ENCODE data around the gene OPCML. TPM values are rescaled to one million over a fixed set of nuclear protein-coding genes. Genes with fewer than 3 reads are reported as not detected.

OPCML gene
- total and polyA plus RNA-seq, 2 experiments from 2014 or later: 1.2 to 4.4 TPM

DNA sequence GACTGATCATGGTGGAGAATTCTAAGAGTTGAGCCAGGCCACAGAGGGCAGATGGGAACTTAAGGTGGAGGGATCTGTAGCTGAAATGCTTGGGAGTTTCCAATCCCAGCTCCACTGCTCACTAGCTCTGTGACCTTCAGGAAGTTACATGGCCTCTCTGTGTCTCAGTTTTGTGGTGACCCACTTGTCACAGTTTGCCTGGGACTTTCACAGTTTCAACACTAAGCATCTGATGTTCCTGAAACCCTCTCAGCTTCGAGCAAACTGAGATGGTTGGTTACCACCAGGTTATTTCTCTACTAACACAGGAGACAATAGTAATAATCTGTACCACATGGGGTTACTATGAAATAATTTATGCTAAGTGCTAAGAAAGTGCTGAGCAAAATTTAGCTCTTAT lies 505.3 kb downstream of the OPCML start (continued):
- TF ChIP-seq, protein P1, sequence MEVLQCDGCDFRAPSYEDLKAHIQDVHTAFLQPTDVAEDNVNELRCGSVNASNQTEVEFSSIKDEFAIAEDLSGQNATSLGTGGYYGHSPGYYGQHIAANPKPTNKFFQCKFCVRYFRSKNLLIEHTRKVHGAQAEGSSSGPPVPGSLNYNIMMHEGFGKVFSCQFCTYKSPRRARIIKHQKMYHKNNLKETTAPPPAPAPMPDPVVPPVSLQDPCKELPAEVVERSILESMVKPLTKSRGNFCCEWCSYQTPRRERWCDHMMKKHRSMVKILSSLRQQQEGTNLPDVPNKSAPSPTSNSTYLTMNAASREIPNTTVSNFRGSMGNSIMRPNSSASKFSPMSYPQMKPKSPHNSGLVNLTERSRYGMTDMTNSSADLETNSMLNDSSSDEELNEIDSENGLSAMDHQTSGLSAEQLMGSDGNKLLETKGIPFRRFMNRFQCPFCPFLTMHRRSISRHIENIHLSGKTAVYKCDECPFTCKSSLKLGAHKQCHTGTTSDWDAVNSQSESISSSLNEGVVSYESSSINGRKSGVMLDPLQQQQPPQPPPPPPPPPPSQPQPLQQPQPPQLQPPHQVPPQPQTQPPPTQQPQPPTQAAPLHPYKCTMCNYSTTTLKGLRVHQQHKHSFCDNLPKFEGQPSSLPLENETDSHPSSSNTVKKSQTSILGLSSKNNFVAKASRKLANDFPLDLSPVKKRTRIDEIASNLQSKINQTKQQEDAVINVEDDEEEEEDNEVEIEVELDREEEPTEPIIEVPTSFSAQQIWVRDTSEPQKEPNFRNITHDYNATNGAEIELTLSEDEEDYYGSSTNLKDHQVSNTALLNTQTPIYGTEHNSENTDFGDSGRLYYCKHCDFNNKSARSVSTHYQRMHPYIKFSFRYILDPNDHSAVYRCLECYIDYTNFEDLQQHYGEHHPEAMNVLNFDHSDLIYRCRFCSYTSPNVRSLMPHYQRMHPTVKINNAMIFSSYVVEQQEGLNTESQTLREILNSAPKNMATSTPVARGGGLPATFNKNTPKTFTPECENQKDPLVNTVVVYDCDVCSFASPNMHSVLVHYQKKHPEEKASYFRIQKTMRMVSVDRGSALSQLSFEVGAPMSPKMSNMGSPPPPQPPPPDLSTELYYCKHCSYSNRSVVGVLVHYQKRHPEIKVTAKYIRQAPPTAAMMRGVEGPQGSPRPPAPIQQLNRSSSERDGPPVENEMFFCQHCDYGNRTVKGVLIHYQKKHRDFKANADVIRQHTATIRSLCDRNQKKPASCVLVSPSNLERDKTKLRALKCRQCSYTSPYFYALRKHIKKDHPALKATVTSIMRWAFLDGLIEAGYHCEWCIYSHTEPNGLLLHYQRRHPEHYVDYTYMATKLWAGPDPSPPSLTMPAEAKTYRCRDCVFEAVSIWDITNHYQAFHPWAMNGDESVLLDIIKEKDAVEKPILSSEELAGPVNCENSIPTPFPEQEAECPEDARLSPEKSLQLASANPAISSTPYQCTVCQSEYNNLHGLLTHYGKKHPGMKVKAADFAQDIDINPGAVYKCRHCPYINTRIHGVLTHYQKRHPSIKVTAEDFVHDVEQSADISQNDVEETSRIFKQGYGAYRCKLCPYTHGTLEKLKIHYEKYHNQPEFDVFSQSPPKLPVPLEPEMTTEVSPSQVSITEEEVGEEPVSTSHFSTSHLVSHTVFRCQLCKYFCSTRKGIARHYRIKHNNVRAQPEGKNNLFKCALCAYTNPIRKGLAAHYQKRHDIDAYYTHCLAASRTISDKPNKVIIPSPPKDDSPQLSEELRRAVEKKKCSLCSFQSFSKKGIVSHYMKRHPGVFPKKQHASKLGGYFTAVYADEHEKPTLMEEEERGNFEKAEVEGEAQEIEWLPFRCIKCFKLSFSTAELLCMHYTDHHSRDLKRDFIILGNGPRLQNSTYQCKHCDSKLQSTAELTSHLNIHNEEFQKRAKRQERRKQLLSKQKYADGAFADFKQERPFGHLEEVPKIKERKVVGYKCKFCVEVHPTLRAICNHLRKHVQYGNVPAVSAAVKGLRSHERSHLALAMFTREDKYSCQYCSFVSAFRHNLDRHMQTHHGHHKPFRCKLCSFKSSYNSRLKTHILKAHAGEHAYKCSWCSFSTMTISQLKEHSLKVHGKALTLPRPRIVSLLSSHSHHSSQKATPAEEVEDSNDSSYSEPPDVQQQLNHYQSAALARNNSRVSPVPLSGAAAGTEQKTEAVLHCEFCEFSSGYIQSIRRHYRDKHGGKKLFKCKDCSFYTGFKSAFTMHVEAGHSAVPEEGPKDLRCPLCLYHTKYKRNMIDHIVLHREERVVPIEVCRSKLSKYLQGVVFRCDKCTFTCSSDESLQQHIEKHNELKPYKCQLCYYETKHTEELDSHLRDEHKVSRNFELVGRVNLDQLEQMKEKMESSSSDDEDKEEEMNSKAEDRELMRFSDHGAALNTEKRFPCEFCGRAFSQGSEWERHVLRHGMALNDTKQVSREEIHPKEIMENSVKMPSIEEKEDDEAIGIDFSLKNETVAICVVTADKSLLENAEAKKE (CRISPR knock-in tag; IDR thresholded peaks at IDR 0.05): no peak
- TF ChIP-seq ETS1 (IDR thresholded peaks at IDR 0.05) (no peak), NANOG (IDR thresholded peaks at IDR 0.05; ENCODE audit: borderline replicate concordance) (no peak), STAT1 (IDR thresholded peaks at IDR 0.05; ENCODE audit: unreplicated experiment) (no peak)

GRCh38 chr11:133024301-133024700 lies 508.0 kb downstream of the OPCML start:
- Mint-ChIP-seq H3K36me3 (ENCODE audit: low read depth) (no peaks in the 10 kb centered on the region), H3K9me3 (no peaks in the 10 kb centered on the region), H3K27me3 (ENCODE audit: insufficient read depth, low read depth, poor library complexity) (no peaks in the 10 kb centered on the region), H3K27ac (no peak overlapping the region), H3K4me1 (peaks cover 11% of the 10 kb centered on the region), H3K4me3 (no peak overlapping the region)
- H3K4me3 ChIP-seq: no peak overlapping the region
- no peak for ATAC-seq
- H2AFZ ChIP-seq: no peak overlapping the region
- H3K27ac ChIP-seq (ENCODE audit: low read depth): no peak overlapping the region
- DNase-seq (ENCODE audit: low spot score): no peak
- H3F3A ChIP-seq (replicated peaks; ENCODE audit: low read depth): no peaks in the 10 kb centered on the region
- no peaks in the 10 kb centered on the region for H3K79me2 ChIP-seq (replicated peaks; ENCODE audit: insufficient read depth)
- H3K27me3 ChIP-seq (ENCODE audit: insufficient read depth): no peaks in the 10 kb centered on the region
- H3K4me1 ChIP-seq (ENCODE audit: insufficient read depth): no peaks in the 10 kb centered on the region
- H3K36me3 ChIP-seq (ENCODE audit: insufficient read depth): no peaks in the 10 kb centered on the region
- no peak overlapping the region for H3K4me2 ChIP-seq
- no peaks in the 10 kb centered on the region for H3K9me2 ChIP-seq (ENCODE audit: insufficient read depth)
- no peaks in the 10 kb centered on the region for H4K20me1 ChIP-seq (replicated peaks; ENCODE audit: insufficient read depth)
- TF ChIP-seq JUNB (IDR thresholded peaks at IDR 0.05; ENCODE audit: unreplicated experiment) (no peak), EZH2phosphoT487 (IDR thresholded peaks at IDR 0.05; ENCODE audit: unreplicated experiment) (no peak), ZNF331 (CRISPR knock-in tag; IDR thresholded peaks at IDR 0.05; ENCODE audit: low read depth) (no peak), EZH2 (IDR thresholded peaks at IDR 0.05; ENCODE audit: low read depth, unreplicated experiment) (no peak), ZNF114 (CRISPR knock-in tag; IDR thresholded peaks at IDR 0.05) (no peak), ETS1 (IDR thresholded peaks at IDR 0.05) (no peak), POLR2AphosphoS5 (IDR thresholded peaks at IDR 0.05; ENCODE audit: low read depth) (no peak), CREB1 (CRISPR knock-in tag; IDR thresholded peaks at IDR 0.05; ENCODE audit: low read depth) (no peak), CTCF (conservative IDR thresholded peaks at IDR 0.05; ENCODE audit: low read depth in 2 of 2) (no peak)

Data from GM23338 (cell line).